GM21619 (cell line): ENCODE measurements around the gene HAGH.
"Not testable (repeated sequence)": the region's sequence is repeated elsewhere in the genome, so short reads cannot be mapped to it uniquely, and the experiment has no call there.

ENCODE experiments used
- ATAC-seq: cut with Tn5 transposase; IDR thresholded peaks from one replicate; pipeline ENCODE4 v1.9.1; 2021; ENCODE audit not compliant: unreplicated experiment

The HAGH gene

GRCh38 chr16:1826691-1827573, at the start of gene HAGH, which contains the start of gene FAHD1:
TSS of gene HAGH (minus strand) at chr16:1826825. CDS start at chr16:1826787, 38 bp downstream.
TSS of gene FAHD1 (plus strand) at chr16:1827206. CDS start at chr16:1827239, 33 bp downstream.
- peak; percentile 79 for ATAC-seq

DNA sequence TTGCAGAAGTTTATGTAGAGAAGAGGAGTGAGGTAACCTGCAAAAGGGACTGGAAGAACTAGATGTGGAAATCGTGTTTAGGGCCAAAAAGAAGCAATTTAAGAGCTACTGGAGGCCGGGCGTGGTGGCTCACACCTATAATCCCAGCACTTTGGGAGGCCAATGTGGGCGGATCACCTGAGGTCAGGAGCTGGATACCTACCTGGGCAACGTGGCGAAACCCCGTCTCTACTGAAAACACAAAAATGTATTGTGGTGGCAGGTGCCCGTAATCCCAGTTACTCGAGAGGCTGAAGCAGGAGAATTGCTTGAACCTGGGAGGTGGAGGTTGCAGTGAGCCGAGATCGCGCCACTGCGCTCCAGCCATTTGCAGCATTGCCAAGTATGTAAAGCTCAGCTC, 49.4 kb upstream of the HAGH start:
- ATAC-seq = not testable (repeated sequence)

DNA sequence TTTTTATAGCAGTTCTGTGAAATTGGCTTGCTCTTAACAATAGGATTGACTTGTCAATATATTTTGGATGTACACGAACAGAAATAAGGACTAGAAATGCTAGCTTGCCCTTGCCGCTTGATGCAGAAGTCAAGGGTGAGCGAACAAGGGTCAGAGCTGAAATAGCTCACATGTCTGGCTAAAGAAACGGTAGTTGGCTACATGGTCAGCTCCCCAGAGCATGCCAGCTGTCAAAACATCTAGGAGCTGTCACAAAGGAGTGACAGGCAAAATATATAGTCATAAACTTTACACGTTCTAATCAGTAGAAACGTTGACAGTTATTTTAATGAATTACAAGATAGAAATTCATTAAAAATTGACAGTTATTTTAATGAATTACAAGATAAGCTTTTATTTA, 48.2 kb upstream of the HAGH start:
- ATAC-seq = no peak

- no peak for ATAC-seq
These were observed 45.5 kb upstream of the HAGH start, which contains the start of gene MEIOB for GRCh38 chr16:1871974-1872635. TSS of gene MEIOB (minus strand) at chr16:1872164. CDS start at chr16:1868175, 3,989 bp downstream.

DNA sequence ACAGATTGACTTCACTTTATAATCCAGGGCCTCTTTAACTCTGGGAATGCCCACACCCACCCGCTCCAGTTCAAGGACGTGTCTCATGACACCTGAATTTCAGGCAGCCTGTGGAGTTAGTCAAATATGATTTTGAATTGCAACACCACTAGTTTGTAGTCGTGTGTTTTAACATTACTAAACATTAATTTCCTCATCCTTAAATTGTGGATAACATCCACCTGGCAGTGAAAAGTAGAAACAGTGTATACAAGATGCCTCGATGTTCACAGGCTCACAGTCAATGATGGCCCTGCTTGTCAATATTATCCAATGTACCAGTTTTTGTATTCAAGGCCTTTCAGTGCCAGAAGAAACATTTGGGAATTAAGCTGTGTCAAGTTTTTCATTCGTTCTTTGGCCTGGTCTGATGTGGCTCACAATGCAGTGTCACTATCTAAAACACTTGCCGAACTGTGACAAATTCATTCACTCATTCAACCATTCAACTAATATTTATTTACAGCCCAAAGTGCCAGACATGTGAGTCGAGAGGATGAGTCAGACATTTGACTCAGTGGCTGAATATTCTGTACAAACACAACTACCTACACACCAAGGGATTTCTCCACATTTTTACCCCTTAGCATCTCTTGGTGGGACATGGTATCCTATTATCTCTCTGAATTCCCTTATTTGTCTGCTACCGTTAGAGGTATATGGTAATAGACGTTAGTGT, 43.9 kb upstream of the HAGH start:
- no peak for ATAC-seq

- ATAC-seq = no peak
These were observed 39.5 kb upstream of the HAGH start for GRCh38 chr16:1865902-1866690.

GRCh38 chr16:1863681-1864460, 37.2 kb upstream of the HAGH start:
- ATAC-seq = no peak

DNA sequence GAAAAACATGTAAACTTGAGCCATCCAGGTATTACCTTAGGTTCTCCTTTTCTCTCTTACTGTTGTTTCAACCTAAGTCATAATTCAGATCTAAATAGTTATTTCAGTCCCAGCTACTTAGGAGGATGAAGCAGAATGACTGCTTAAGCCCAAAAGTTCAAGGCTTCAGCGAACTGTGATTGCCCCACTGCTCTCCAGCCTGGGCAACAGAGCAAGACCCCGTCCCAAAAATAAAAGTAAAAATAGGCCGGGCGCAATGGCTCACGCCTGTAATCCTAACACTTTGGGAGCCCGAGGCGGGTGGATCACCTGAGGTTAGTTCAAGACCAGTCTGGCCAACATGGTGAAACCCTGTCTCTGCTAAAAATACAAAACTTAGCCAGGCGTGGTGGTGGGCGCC, 35.8 kb upstream of the HAGH start:
- no peak for ATAC-seq

GRCh38 chr16:1861730-1862129, 35.1 kb upstream of the HAGH start:
- ATAC-seq = no peak

- ATAC-seq = no peak
These were observed 33.0 kb upstream of the HAGH start for GRCh38 chr16:1859650-1860049.

DNA sequence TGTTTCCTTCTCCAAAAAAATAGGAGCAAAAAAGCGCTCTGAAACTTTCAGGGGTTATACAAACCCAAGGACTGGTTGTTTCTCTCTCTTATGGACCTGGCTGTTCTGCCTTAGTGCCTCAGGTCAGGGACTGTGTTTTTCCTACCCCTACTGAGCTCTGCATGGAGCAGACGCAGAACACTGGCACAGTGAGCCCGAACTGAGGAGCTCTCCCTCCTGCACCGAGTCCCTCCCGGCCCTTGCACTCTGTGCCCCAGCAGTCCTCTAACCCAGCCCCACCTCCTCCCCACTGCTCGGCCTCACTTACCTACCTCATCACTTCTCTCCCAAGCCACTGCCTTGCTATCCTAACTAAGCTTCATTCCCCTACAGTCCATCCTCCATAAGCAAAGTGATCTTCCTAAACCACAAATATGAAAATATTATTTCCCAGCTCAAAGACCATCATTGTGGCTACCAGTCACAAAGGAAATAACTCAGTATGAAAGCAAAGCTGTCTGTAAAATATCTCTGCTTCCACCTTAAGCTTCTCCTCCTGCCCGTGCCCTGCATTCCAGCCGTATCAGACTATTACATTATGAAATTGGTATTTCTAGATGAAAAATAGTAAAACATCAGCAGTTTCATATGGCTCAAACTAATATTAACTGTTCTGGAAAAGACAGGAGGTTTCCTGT, 31.7 kb upstream of the HAGH start:
- ATAC-seq = no peak

- ATAC-seq = no peak
These were observed 30.9 kb upstream of the HAGH start for GRCh38 chr16:1857433-1858097.

DNA sequence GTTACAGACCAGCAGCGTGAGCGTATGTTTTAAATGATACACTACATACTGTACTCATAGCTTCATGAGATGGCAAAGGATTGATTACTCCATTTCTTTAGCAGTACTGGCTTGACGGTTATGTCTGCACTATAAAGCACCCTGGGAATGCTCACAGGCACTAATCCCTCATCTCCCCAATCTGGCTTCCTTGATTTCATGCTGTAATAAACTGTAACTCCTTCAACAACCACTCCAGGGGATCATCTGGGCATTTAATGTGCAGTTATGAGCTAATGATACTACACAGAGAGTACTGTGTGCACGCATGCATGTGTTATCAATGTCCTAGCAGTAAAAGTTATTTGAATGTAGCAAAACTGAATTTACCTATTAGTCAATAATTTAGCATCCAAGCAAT, 25.2 kb upstream of the HAGH start:
- no peak for ATAC-seq

DNA sequence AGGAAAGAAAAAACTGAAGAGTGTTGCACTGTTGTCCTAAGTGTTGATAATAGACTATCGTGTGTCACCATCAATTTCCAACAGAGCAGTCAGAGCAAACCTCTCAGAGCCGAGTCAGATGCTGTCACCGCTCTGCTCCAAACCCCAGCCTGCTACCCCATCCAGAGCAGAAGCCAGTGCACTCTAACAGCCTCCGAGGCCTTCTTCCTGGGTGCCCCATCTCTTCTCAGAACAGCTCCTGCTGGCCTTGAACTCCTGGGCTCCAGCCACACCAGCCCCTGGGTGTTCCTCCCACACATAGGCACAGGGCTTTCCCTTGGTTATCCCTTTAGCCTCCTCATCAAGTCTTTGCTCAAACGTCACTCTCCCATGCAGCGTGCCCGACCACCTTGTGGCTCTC, 24.4 kb upstream of the HAGH start:
- ATAC-seq = no peak

DNA sequence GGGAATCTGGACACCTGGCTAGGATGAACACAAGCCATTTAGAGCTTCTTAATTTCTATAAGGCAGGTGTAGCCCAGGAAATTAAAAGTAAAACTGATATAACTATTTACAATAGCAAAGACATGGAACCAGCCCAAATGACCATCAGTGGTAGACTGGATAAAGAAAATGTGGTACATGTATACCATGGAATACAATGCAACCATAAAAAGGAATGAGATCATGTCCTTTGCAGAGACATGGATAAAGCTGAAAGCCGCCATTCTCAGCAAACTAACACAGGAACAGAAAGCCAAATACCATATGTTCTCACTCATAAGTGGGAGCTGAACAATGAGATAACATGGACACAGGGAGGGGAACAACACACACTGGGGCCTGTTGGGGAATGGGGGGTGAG, 19.8 kb upstream of the HAGH start:
- no peak for ATAC-seq

DNA sequence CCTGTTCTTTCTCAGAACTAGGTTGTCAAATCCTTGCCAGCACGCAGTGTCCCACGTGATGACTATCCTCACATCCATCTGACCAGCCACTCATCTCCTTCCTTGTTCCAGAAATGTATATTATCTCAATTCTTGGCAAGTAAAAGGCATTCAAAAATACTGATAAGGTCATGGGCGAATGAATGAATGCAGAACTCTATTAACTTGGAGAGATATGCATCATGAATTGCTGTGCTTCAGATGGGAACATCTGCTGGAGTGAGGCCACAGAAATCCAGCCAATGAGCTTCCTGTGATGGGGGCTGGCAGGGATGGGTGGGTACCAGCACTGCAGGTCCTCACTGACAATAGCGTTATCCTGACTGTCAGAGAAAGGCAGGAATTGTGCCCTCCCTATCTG, 19.4 kb upstream of the HAGH start:
- ATAC-seq = no peak

DNA sequence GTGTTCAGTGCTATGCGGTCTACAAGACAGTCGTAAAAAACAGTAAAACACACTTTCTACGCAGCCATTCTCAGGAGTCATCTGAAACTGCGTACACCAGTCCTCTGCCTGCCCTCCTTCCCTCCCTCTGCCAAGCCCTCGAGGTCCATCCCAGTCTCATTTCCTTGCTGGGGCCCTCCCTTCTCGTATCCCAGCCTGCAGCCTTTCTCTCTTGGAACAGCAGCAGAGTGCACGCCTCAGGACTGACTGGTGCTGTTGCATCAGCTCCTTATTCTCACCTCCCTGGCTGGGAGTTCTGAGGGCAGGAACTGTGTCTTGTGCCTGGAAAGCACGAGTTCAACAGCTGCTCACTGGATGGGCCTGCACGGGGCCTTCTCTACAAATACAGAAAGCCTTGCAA, 12.9 kb upstream of the HAGH start:
- ATAC-seq = no peak

DNA sequence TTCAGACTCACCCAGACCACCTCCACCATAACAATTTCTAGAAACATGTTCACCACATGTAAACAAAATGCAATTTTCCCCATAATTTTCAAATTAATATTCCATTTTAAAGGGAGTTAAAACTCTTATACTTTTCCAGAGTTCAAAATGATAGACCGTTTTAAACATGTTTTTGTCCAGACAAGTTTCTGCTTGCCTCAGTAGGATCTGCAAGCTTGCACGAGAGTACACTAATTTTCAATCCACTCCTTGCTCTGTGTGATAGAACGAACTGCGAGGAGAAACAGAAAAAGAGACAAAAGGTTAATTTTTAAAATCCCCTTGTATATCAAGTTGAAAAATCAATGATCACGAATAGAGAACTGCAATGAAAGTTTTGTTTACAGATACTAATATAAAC, 7.5 kb upstream of the HAGH start:
- ATAC-seq = no peak
